Measurements from ENCODE around the gene TFEB. TPM values are rescaled to one million over a fixed set of nuclear protein-coding genes. Genes with fewer than 3 reads are reported as not detected.

The TFEB gene
- total RNA-seq, 1 donor from 2014 or later = 6.2 TPM

DNA sequence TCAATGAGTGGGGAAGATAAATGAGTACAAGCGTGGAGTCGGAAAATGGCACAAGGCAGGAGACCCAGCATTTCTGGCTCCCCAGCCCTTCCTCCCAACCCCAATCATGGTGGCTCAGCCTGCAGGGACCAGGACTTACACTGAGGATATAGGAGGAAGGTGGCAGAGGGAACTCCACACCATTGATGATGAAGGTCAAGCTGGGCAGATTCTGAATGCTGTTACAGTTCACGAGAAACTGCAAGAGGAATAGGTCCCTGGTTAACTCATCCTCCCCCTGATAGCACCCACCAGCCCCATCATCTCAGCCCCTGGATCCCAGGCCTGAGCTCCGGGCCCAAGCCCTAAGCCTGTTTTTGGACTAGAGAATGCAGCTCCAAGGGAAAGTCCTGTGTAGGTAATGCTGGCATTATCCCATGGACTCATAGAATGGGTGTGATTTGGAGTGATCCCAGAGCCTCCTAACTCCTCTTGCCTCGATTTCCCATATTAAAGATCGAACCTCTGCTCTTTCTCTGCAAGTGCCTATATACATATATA lies 2.3 kb upstream of the TFEB start:
- Mint-ChIP-seq H3K4me1 (ENCODE audit: unreplicated experiment) (no peaks in the 10 kb centered on the region), H3K36me3 (no peaks in the 10 kb centered on the region), H3K9me3 (no peaks in the 10 kb centered on the region), H3K27ac (no peak overlapping the region), H3K4me3 (no peak overlapping the region), H3K27me3 (peaks cover 12% of the 10 kb centered on the region)
- TF ChIP-seq, protein P1, sequence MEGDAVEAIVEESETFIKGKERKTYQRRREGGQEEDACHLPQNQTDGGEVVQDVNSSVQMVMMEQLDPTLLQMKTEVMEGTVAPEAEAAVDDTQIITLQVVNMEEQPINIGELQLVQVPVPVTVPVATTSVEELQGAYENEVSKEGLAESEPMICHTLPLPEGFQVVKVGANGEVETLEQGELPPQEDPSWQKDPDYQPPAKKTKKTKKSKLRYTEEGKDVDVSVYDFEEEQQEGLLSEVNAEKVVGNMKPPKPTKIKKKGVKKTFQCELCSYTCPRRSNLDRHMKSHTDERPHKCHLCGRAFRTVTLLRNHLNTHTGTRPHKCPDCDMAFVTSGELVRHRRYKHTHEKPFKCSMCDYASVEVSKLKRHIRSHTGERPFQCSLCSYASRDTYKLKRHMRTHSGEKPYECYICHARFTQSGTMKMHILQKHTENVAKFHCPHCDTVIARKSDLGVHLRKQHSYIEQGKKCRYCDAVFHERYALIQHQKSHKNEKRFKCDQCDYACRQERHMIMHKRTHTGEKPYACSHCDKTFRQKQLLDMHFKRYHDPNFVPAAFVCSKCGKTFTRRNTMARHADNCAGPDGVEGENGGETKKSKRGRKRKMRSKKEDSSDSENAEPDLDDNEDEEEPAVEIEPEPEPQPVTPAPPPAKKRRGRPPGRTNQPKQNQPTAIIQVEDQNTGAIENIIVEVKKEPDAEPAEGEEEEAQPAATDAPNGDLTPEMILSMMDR (conservative IDR thresholded peaks at IDR 0.05) = no peak
- no peak for DNase-seq (ENCODE audit: extremely low spot score, unreplicated experiment)

DNA sequence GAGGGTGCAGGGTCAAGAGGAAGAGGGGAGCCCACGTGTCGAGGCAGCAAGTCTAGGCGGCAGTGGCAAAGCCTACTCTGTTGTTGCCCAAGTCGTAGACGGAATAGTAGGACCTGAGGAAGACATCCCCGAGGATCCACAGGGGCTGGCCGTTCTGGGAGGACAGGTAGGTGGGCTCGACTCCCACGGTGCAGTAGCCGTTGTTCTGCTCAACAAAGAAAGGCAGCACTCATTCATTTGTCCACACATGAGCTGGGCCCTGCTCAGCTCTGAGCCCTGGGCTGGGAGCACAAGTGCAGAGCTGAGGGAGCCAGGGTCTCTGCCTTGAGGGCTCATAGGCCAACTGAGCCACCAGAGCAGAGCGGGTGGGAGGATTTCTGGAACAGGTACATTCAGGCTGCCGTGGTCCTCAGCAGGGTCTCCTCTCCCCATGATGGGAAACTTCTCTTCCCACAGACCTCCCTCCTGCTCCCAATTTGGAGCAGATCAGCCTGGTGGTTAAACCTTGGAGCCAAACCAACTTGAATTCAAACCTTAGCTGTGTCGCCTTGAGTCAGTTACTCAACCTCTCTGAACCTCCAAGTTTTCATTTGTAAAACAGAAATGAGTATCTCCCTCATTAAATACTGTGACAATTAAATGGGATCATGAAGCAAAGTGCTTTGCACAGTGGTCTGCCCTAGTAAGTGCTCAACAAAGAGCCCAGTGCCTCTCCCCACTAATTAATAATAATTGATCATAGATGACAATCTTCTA lies 1.6 kb upstream of the TFEB start:
- Mint-ChIP-seq H3K36me3 (no peaks in the 10 kb centered on the region), H3K4me3 (no peak overlapping the region), H3K4me1 (ENCODE audit: unreplicated experiment) (no peaks in the 10 kb centered on the region), H3K27ac (no peak overlapping the region), H3K27me3 (peaks cover 16% of the 10 kb centered on the region), H3K9me3 (no peaks in the 10 kb centered on the region)
- TF ChIP-seq, protein P1 (conservative IDR thresholded peaks at IDR 0.05) = no peak
- no peak for DNase-seq (ENCODE audit: extremely low spot score, unreplicated experiment)

DNA sequence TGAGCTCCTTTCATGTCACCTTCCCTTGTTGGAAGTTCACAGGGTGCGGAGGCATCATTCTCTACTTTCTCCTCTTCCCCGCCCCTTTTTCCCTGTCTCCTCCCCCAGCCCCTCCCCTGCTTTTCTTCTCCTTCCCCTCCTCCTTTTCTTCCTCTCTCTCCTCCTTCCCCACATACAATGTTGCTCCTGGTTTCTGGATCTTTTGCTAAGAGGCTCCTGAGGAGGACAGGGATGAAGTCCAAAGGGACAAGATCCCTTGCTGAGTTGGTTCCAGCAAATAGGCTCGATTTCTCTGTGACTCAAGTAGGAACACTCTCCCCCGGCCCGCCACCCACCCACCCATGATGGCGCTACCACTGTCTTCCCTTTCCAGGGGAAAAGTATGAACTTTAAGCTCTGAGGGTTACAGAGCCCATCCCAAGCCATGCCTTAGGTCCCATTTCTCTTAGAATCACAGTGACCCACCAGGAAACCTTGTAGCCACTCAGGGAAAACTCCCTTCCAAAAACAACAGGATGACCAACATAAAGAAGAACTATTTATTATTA lies 852 bp upstream of the TFEB start:
- no peak for DNase-seq (ENCODE audit: extremely low spot score, unreplicated experiment)
- Mint-ChIP-seq H3K9me3 (no peaks in the 10 kb centered on the region), H3K27me3 (peaks cover 13% of the 10 kb centered on the region), H3K27ac (no peak overlapping the region), H3K36me3 (no peaks in the 10 kb centered on the region), H3K4me1 (ENCODE audit: unreplicated experiment) (no peaks in the 10 kb centered on the region), H3K4me3 (peak overlapping the region; percentile 85)
- TF ChIP-seq, protein P1 (conservative IDR thresholded peaks at IDR 0.05) = no peak

DNA sequence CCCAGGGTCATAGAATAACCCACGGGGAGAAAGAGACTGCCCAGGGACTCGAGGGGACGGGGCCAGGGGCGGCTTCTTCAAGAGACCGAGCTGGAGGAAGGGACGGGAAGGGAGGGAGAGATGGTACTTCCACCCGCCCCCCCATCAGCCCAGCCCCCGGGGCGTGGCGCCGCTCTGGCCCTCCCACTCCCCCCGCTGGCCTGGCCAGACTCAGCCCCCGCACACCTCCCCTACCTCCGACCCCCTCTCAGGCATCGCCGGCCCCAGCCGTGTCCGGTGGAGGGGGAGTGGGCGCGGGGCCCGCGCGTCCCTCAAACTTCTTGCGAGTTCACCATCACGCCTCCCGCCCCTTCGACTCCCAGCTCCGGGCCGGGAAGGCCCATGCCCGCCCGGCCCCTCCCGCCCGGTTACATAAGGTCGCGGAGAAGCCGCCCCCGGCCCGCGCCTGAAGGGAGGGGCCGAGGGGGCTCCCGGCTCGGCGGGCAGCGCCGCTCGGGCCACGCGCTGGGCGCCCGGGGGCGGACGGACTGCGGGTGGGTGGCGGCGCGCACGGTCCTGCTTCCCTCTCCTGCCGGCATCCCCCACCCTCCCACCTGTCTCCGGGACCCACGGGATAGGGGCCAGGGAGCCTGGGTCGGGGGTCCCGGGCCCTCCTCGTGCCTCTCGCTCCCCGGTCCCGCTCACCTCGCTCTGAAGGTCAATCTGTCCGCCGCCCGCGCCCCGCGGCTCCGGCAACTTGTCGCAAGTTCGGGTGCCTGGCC lies 562 bp downstream of the TFEB start:
- DNase-seq (ENCODE audit: extremely low spot score, unreplicated experiment) = no peak
- no peaks in the 10 kb centered on the region for H3K36me3 Mint-ChIP-seq
- H3K27ac Mint-ChIP-seq = no peak overlapping the region
- H3K9me3 Mint-ChIP-seq = no peaks in the 10 kb centered on the region
- H3K4me3 Mint-ChIP-seq = peak overlapping the region; percentile 85
- TF ChIP-seq, protein P1 (conservative IDR thresholded peaks at IDR 0.05) = no peak
- H3K27me3 Mint-ChIP-seq = peaks cover 23% of the 10 kb centered on the region
- H3K4me1 Mint-ChIP-seq (ENCODE audit: unreplicated experiment) = no peaks in the 10 kb centered on the region

DNA sequence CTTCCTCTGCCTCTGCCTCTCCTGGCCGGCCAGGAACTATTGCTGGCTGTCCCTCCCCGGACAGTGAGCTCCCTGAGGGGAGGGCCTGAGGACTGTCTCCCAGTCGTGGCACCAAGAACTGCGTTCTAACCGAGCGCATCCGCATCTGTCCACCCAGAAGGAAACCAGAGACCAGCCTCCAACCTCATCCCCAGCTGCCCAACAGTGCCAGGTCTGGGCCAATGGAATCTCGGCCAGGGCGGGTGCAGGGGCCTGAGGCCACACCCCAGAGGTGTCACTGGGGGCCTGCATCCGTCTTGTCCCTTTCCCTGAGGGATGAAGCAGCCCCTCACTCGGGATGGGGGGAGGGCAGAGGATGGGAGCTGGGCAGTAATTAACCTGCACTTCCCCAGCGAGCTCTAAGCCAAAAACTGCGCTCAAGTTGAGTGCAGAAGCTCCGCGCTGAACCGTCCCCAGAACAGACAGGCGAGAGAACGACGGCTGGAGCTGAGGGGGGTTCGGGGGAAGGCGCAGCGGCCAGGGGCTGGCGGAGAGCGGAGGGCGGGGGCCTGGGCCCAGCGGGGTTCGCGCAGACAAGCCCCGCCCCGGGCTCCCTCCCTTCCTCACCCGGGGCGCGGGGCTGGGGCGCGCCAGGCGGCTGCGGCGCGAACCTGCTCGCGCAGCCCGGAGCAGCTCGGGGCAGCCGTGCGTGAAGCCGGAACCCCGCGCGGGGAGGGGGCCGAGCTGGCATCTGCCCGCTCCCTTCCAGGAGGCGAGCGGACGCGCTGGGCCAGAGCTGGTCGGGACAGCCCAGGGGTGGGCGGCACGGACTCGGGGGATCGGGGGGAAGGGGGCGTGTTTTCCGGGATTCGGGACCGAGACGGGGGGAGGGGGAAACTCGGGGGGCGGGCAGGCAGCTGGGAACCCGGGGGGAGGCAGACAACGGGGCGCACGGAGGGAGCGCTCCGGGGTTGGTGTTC lies 1.4 kb downstream of the TFEB start:
- H3K27ac Mint-ChIP-seq = peak overlapping the region; percentile 58
- no peak for DNase-seq (ENCODE audit: extremely low spot score, unreplicated experiment)
- H3K4me1 Mint-ChIP-seq (ENCODE audit: unreplicated experiment) = no peaks in the 10 kb centered on the region
- no peaks in the 10 kb centered on the region for H3K36me3 Mint-ChIP-seq
- H3K4me3 Mint-ChIP-seq = peak overlapping the region; percentile 89
- TF ChIP-seq, protein P1 (conservative IDR thresholded peaks at IDR 0.05) = no peak
- H3K27me3 Mint-ChIP-seq = peaks cover 23% of the 10 kb centered on the region
- H3K9me3 Mint-ChIP-seq = no peaks in the 10 kb centered on the region

All from type B pancreatic cell (in vitro differentiated cells).